ENCODE data around the gene DCAF11.

DNA sequence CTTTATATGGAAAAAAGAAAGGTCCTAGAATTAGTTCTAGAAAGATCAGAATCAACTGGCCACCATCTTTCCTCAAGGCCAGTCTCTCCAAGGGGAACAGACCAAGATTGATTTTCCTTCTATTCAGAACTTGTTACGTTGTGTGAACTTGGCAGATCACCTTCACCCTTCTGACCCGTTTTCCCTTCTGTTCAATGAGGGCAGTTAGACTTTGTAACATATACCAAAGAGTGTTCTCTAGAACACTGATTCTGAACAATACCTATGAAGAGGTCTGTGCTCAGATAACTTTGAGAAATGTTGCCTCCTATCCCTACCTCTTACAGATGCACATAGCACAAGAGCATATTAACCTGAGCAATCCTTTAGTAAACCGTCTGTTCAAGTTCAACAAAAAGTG is 31.1 kb upstream of the DCAF11 start:
- TF ChIP-seq CTCF (IDR thresholded peaks at IDR 0.05) = no peak
- TF ChIP-seq POLR2AphosphoS5 (IDR thresholded peaks at IDR 0.05; ENCODE audit: insufficient read depth in 1 of 2, low read depth in 1 of 2) = no peak
- no peak for TF ChIP-seq POLR2A (IDR thresholded peaks at IDR 0.05)

All from vagina (tissue), 2 donors.